Measurements from ENCODE around the gene EPSTI1.

Gene EPSTI1

GRCh38 chr13:42849200-42849599, 142.8 kb downstream of the EPSTI1 start:
- DNase-seq (ENCODE audit: low read depth in 2 of 2) = no peak

- no peak for DNase-seq (ENCODE audit: low read depth in 2 of 2)
Measured at GRCh38 chr13:42847891-42848663, 144.0 kb downstream of the EPSTI1 start.

GRCh38 chr13:42836930-42837690, 154.9 kb downstream of the EPSTI1 start:
- no peak for DNase-seq (ENCODE audit: low read depth in 2 of 2)
